PFSK-1 (cell line): Measurements from ENCODE around the gene SRMS.

Experiments
- FOXP2 ChIP-seq: optimal IDR thresholded peaks from 2 replicates; pipeline ENCODE3; 2011; ENCODE audit warnings: borderline replicate concordance, control low read depth, inconsistent platforms; ENCODE audit not compliant: insufficient read depth; ENCODE audit errors: extremely low read length, extremely low read depth
- POLR2AphosphoS5 ChIP-seq: IDR thresholded peaks from 2 replicates; pipeline ENCODE4 v1.6.1; 2012; ENCODE audit warnings: low read depth, mild to moderate bottlenecking, control low read depth, low read length, moderate library complexity
- SIN3A ChIP-seq: IDR thresholded peaks from 2 replicates; pipeline ENCODE4 v1.6.1; 2012; ENCODE audit warnings: mild to moderate bottlenecking, low read length, moderate library complexity, borderline replicate concordance; ENCODE audit not compliant: insufficient read depth

GRCh38 chr20:63544958-63545516 is 2.5 kb downstream of the SRMS start:
- TF ChIP-seq POLR2AphosphoS5, result no peak
- no peak for TF ChIP-seq FOXP2
- TF ChIP-seq SIN3A, result no peak
